HCT116 (cell line): ENCODE data around the gene CYB5RL. TPM values are rescaled to one million over a fixed set of nuclear protein-coding genes. Genes with fewer than 3 reads are reported as not detected.

Experiments
- ATAC-seq: fragments of 200-7000 bp; cut with Tn5 transposase; 2 replicates; pipeline ENCODE4 v1.9.1; 2020; ENCODE audit warnings: mild to moderate bottlenecking, moderate library complexity
- BruUV-seq: library from RNA; stranded (reverse); fragments of 400-500 nt; replicated peaks from 2 replicates; lab custom pipeline; 2021; lab: Mats Ljungman, UMichigan
- CTCF ChIA-PET: fragments of 300-600 bp; sonication (Branson Sonifier 250); formaldehyde crosslinking; loops from one replicate; lab custom pipeline; 2021; ENCODE audit warnings: antibody characterized with exemption; lab: Charles Lee
- POLR2A ChIA-PET: fragments of 300-600, 350-600 bp; sonication (Branson Sonifier 250); formaldehyde crosslinking; loops from one replicate; lab custom pipeline; 2021; ENCODE audit warnings: antibody characterized with exemption; lab: Charles Lee
- RAD21 ChIA-PET, 2 experiments: fragments of 300-600 bp; sonication (Branson Sonifier 250); formaldehyde crosslinking; loops; one replicate each; lab custom pipeline; 2023; ENCODE audit warnings: low total read pairs in 2 of 2; ENCODE audit not compliant: uncharacterized antibody in 2 of 2, unreplicated experiment in 2 of 2, low non-redundant PET in 1 of 2; lab: Charles Lee
- DNase-seq: peaks from one replicate; pipeline ENCODE4 v3.0.0-alpha.2; 2010; ENCODE audit warnings: low read depth, low spot score
- H2AFZ ChIP-seq: fragments of 200-600 bp; shearing (Covaris generic), sonication (generic); 2 replicates; pipeline ENCODE4 v1.6.1; 2017; ENCODE audit warnings: low read depth, mixed run types, mixed read lengths, antibody characterized with exemption, low read length; ENCODE audit not compliant: poor library complexity, severe bottlenecking
- H3K27ac ChIP-seq: 2 replicates; pipeline ENCODE4 v1.5.1; 2012; ENCODE audit warnings: low read depth, low read length
- H3K27me3 ChIP-seq: fragments of 200-600 bp; sonication (generic); 2 replicates; pipeline ENCODE4 v1.6.1; 2016; ENCODE audit warnings: mixed run types, low read length, mixed read lengths; ENCODE audit not compliant: insufficient read depth
- H3K36me3 ChIP-seq, 2 experiments: fragments of 200-500 bp in 1 of 2; fragments of 200-600 bp in 1 of 2; sonication (Bioruptor generic) in 1 of 2; sonication (generic) in 1 of 2; 2 replicates each; pipeline versions ENCODE4 v1.5.1 to v1.6.1; 2014 to 2016; ENCODE audit warnings: low read length in 2 of 2, inconsistent platforms in 1 of 2, mixed read lengths in 1 of 2, mixed run types in 1 of 2; ENCODE audit not compliant: insufficient read depth in 2 of 2, control insufficient read depth in 1 of 2
- H3K4me1 ChIP-seq, 2 experiments: fragments of 200-600 bp in 1 of 2; sonication (generic) in 1 of 2; 2 replicates each; pipeline versions ENCODE4 v1.5.1 to v1.6.1; 2012 to 2017; ENCODE audit warnings: low read length in 2 of 2, inconsistent platforms in 1 of 2, mild to moderate bottlenecking in 1 of 2, mixed read lengths in 1 of 2, mixed run types in 1 of 2, moderate library complexity in 1 of 2; ENCODE audit not compliant: insufficient read depth in 2 of 2, control insufficient read depth in 1 of 2
- H3K4me2 ChIP-seq: fragments of 200-600 bp; sonication (generic); 2 replicates; pipeline ENCODE4 v1.6.1; 2017; ENCODE audit warnings: mixed run types, low read length, mixed read lengths
- H3K4me3 ChIP-seq, 2 experiments: fragments of 200-600 bp in 1 of 2; sonication (generic) in 1 of 2; replicated peaks in 1 of 2; 2 replicates each; pipeline ENCODE4 v1.5.1; 2011 to 2016; ENCODE audit warnings: low read length in 2 of 2, control low read depth in 1 of 2, low read depth in 1 of 2, mild to moderate bottlenecking in 1 of 2, mixed read lengths in 1 of 2, mixed run types in 1 of 2
- H3K79me2 ChIP-seq: fragments of 200-600 bp; sonication (generic); 2 replicates; pipeline ENCODE4 v1.6.1; 2017; ENCODE audit warnings: mild to moderate bottlenecking, mixed run types, low read length, moderate library complexity, mixed read lengths; ENCODE audit not compliant: insufficient read depth
- H3K9ac ChIP-seq: fragments of 200-600 bp; sonication (generic); 2 replicates; pipeline ENCODE4 v1.6.1; 2016; ENCODE audit warnings: low read length, mixed read lengths
- H3K9me2 ChIP-seq: fragments of 200-600 bp; sonication (generic), shearing (Covaris generic); 2 replicates; pipeline ENCODE4 v1.6.1; 2017; ENCODE audit warnings: mixed run types, mild to moderate bottlenecking, moderate library complexity; ENCODE audit not compliant: insufficient read depth
- H3K9me3 ChIP-seq, 2 experiments: fragments of 200-500 bp in 1 of 2; fragments of 200-600 bp in 1 of 2; sonication (Bioruptor generic) in 1 of 2; sonication (generic) in 1 of 2; 2 replicates each; pipeline ENCODE4 v1.6.1; 2014 to 2017; ENCODE audit warnings: low read length in 2 of 2, mixed read lengths in 2 of 2, inconsistent platforms in 1 of 2, low read depth in 1 of 2, mild to moderate bottlenecking in 1 of 2, mixed run types in 1 of 2, moderate library complexity in 1 of 2; ENCODE audit not compliant: control insufficient read depth in 1 of 2, insufficient read depth in 1 of 2
- H4K20me1 ChIP-seq: fragments of 200-600 bp; sonication (generic), shearing (Covaris generic); 2 replicates; pipeline ENCODE4 v1.6.1; 2017; ENCODE audit warnings: mixed run types, mild to moderate bottlenecking, moderate library complexity; ENCODE audit not compliant: insufficient read depth
- ATF3 ChIP-seq: IDR thresholded peaks from 2 replicates; pipeline ENCODE4 v1.6.1; 2012
- CBX3 ChIP-seq: IDR thresholded peaks from 2 replicates; pipeline ENCODE4 v1.6.1; 2012; ENCODE audit warnings: low read depth
- CEBPB ChIP-seq: IDR thresholded peaks from 2 replicates; pipeline ENCODE4 v1.6.1; 2012; ENCODE audit warnings: low read depth
- CTCF ChIP-seq, 3 experiments: fragments of 200-600 bp in 1 of 3; sonication (generic) in 1 of 3; IDR thresholded peaks in 2 of 3; conservative IDR thresholded peaks in 1 of 3; 2 replicates each; pipeline ENCODE4 v1.5.1; 2012 to 2017; ENCODE audit warnings: low read depth in 2 of 3, low read length in 2 of 3, antibody characterized with exemption in 1 of 3, borderline replicate concordance in 1 of 3, control low read depth in 1 of 3, mild to moderate bottlenecking in 1 of 3, mixed read lengths in 1 of 3, mixed run types in 1 of 3, moderate library complexity in 1 of 3; ENCODE audit not compliant: insufficient read depth in 1 of 3
- EGR1 ChIP-seq: IDR thresholded peaks from 2 replicates; pipeline ENCODE4 v1.6.1; 2012; ENCODE audit warnings: low read depth
- ELF1 ChIP-seq: IDR thresholded peaks from 2 replicates; pipeline ENCODE4 v1.6.1; 2012; ENCODE audit warnings: low read depth, borderline replicate concordance
- FOSL1 ChIP-seq: IDR thresholded peaks from 2 replicates; pipeline ENCODE4 v1.6.1; 2012; ENCODE audit warnings: low read depth
- POLR2A ChIP-seq: IDR thresholded peaks from 2 replicates; pipeline ENCODE4 v1.7.0; 2011; ENCODE audit warnings: borderline replicate concordance; ENCODE audit not compliant: insufficient read depth, insufficient read length; ENCODE audit errors: extremely low read depth
- RAD21 ChIP-seq: IDR thresholded peaks from 2 replicates; pipeline ENCODE4 v1.6.1; 2012; ENCODE audit warnings: low read depth, mild to moderate bottlenecking
- SIN3A ChIP-seq: IDR thresholded peaks from 2 replicates; pipeline ENCODE4 v1.6.1; 2012; ENCODE audit warnings: low read depth
- SP1 ChIP-seq: IDR thresholded peaks from 2 replicates; pipeline ENCODE4 v1.6.1; 2012; ENCODE audit warnings: low read depth
- SRF ChIP-seq: IDR thresholded peaks from 2 replicates; pipeline ENCODE4 v1.6.1; 2012; ENCODE audit warnings: low read depth
- ZNF274 ChIP-seq: fragments of 200-500 bp; sonication (Bioruptor generic); IDR thresholded peaks from 2 replicates; pipeline ENCODE4 v1.6.1; 2014; ENCODE audit warnings: mild to moderate bottlenecking, low read depth, low read length, inconsistent platforms
- intact Hi-C: fragments of 100-400 bp; cut with micrococcal nuclease; formaldehyde crosslinking; loops from 2 replicates; pipeline ENCODE4 v1.10.0; 2022
- total RNA-seq: library from RNA; stranded (reverse); gene quantifications from one replicate; pipeline ENCODE4 v1.2.1, GENCODE V29; 2021; ENCODE audit not compliant: unreplicated experiment

CYB5RL gene
- total RNA-seq, 1 experiment from 2014 or later = 11.7 TPM

GRCh38 chr1:54174106-54174505 is 25.7 kb downstream of the CYB5RL start:
- ChIA-PET CTCF (no interaction called here), POLR2A (interaction anchor here (0.7 kb wide), 1 partner anchor 26 kb away, joined by 3 read pairs; the partner anchor contains the start of genes CYB5RL and MRPL37)

GRCh38 chr1:54173681-54174080 is 26.1 kb downstream of the CYB5RL start:
- Histone ChIP-seq H3K4me2 (no peak overlapping the region), H3K4me3 (no peak overlapping the region), H3K9me2 (no peaks in the 10 kb centered on the region), H3K27me3 (no peaks in the 10 kb centered on the region), H3K4me1 (no peaks in the 10 kb centered on the region), H3K27ac (no peak overlapping the region), H2AFZ (no peak overlapping the region), H3K79me2 (no peaks in the 10 kb centered on the region), H3K9me3 (no peaks in the 10 kb centered on the region), H3K36me3 (no peaks in the 10 kb centered on the region), H3K9ac (no peak overlapping the region), H4K20me1 (no peaks in the 10 kb centered on the region)
- ATAC-seq = no peak
- intact Hi-C loops = no loop called here
- BruUV-seq = no TSS peak
- DNase-seq = no peak
- RAD21 ChIA-PET = no interaction called here
- CTCF ChIA-PET = no interaction called here
- POLR2A ChIA-PET = no interaction called here
- TF ChIP-seq CTCF (IDR thresholded peaks at IDR 0.05 in 2 of 3, conservative IDR thresholded peaks at IDR 0.05 in 1 of 3; ENCODE audit: borderline replicate concordance in 1 of 3, insufficient read depth in 1 of 3, low read depth in 2 of 3, low read length in 2 of 3) = no peak
- no peak for TF ChIP-seq SP1
- TF ChIP-seq SIN3A = no peak
- TF ChIP-seq ELF1 = no peak
- no peak for TF ChIP-seq SRF
- no peak for TF ChIP-seq ZNF274
- no peak for TF ChIP-seq FOSL1
- no peak for TF ChIP-seq CBX3
- no peak for TF ChIP-seq EGR1
- no peak for TF ChIP-seq POLR2A
- no peak for TF ChIP-seq RAD21
- TF ChIP-seq CEBPB = no peak

More at GRCh38 chr1:54174106-54174505, 25.7 kb downstream of the CYB5RL start:
- H3K27ac ChIP-seq = no peak overlapping the region
- DNase-seq = no peak
- no peak overlapping the region for H3K4me2 ChIP-seq
- BruUV-seq = no TSS peak
- no peak overlapping the region for H3K9ac ChIP-seq
- TF ChIP-seq ATF3 = no peak
- TF ChIP-seq, all 23 proteins: peak for 0
- H4K20me1 ChIP-seq = no peaks in the 10 kb centered on the region
- H3K36me3 ChIP-seq = no peaks in the 10 kb centered on the region
- H3K4me1 ChIP-seq = no peaks in the 10 kb centered on the region
- no peaks in the 10 kb centered on the region for H3K27me3 ChIP-seq
- H3K79me2 ChIP-seq = no peaks in the 10 kb centered on the region
- no peak for ATAC-seq
- H3K9me3 ChIP-seq = no peaks in the 10 kb centered on the region
- H3K9me2 ChIP-seq = no peaks in the 10 kb centered on the region
- H3K4me3 ChIP-seq = no peak overlapping the region
- H2AFZ ChIP-seq = no peak overlapping the region
- intact Hi-C loops = no loop called here
- RAD21 ChIA-PET = no interaction called here
